GM12878 (cell line): ENCODE results near the gene BOLA2B.
"Not testable (repeated sequence)": the region's sequence is repeated elsewhere in the genome, so short reads cannot be mapped to it uniquely, and the experiment has no call there.

Experiments used
- CEBPZ ChIP-seq: fragments of 150-350 bp; IDR thresholded peaks from 2 replicates; pipeline ENCODE4 v1.6.1; 2016; ENCODE audit warnings: low read depth, low read length
- EZH2 ChIP-seq: IDR thresholded peaks from 2 replicates; pipeline ENCODE4 v1.6.1; 2012; ENCODE audit warnings: low read depth, mild to moderate bottlenecking, control low read depth, inconsistent platforms, low read length, borderline replicate concordance; ENCODE audit not compliant: control insufficient read depth
- POLR2A ChIP-seq: IDR thresholded peaks from 2 replicates; pipeline ENCODE4 v1.6.1; 2011; ENCODE audit warnings: low read depth, mild to moderate bottlenecking, low read length
- ZNF274 ChIP-seq: IDR thresholded peaks from one replicate; pipeline ENCODE4 v1.8.0; 2011; ENCODE audit not compliant: insufficient read length, insufficient read depth
- ZNF592 ChIP-seq: fragments of 450-650 bp; IDR thresholded peaks from 2 replicates; pipeline ENCODE4 v1.6.1; 2017; ENCODE audit warnings: mild to moderate bottlenecking, moderate library complexity

GRCh38 chr16:30199608-30200343 is 6.3 kb upstream of the BOLA2B start:
- not testable (repeated sequence) for TF ChIP-seq POLR2A, CEBPZ, ZNF592, EZH2, ZNF274
